A549 (cell line): ENCODE measurements around the gene NRIP2.
"Not testable (repeated sequence)": the region's sequence is repeated elsewhere in the genome, so short reads cannot be mapped to it uniquely, and the experiment has no call there.

Experiments
- POLR2A ChIP-seq: IDR thresholded peaks from 2 replicates; pipeline ENCODE4 v1.6.1; 2012; ENCODE audit warnings: mild to moderate bottlenecking, low read length
- TF ChIP-seq, protein P1 (sequence below): IDR thresholded peaks from 2 replicates; pipeline ENCODE4 v1.6.1; 2012; ENCODE audit warnings: low read depth, borderline replicate concordance

DNA sequence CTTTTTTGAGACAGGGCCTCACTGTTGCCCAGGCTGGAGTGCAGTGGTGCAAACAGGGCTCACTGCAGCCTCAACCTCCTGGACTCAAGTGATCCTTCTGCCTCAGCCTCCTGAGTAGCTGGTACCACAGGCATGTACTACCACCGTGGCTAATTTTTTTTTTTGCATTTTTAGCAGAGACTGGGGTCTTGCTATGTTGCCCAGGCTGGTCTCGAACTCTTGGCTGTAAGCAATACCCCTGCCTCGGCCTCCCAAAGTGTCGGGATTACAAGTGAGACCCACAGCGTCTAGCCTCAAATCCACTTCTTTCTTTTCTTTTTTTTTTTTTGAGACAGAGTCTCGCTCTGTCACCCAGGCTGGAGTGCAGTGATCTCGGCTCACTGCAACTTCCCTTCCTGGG lies 28.6 kb upstream of the NRIP2 start:
- TF ChIP-seq POLR2A = not testable (repeated sequence)
- TF ChIP-seq, protein P1, sequence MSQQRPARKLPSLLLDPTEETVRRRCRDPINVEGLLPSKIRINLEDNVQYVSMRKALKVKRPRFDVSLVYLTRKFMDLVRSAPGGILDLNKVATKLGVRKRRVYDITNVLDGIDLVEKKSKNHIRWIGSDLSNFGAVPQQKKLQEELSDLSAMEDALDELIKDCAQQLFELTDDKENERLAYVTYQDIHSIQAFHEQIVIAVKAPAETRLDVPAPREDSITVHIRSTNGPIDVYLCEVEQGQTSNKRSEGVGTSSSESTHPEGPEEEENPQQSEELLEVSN = not testable (repeated sequence)
